HepG2 (cell line): Measurements from ENCODE around the gene SAMD10. TPM values are rescaled to one million over a fixed set of nuclear protein-coding genes. Genes with fewer than 3 reads are reported as not detected.

Experiments used
- ETV6 ChIP-seq: sonication (generic); formaldehyde crosslinking; conservative IDR thresholded peaks from 2 replicates; pipeline ENCODE4 v1.4.0; 2020; ENCODE audit warnings: missing genetic modification reagents
- GZF1 ChIP-seq: sonication (generic); formaldehyde crosslinking; IDR thresholded peaks from 2 replicates; pipeline ENCODE4 v1.5.1; 2020; ENCODE audit warnings: mild to moderate bottlenecking, missing genetic modification reagents
- HMG20A ChIP-seq: IDR thresholded peaks from 2 replicates; pipeline ENCODE4 v1.6.1; 2016; ENCODE audit warnings: borderline replicate concordance
- HOXA7 ChIP-seq: sonication (generic); formaldehyde crosslinking; IDR thresholded peaks from 2 replicates; pipeline ENCODE4 v1.8.1; 2022; ENCODE audit warnings: mild to moderate bottlenecking, missing genetic modification reagents, moderate library complexity
- JUN ChIP-seq: sonication (generic); formaldehyde crosslinking; IDR thresholded peaks from 2 replicates; pipeline ENCODE4 v1.4.0; 2020; ENCODE audit warnings: mild to moderate bottlenecking, missing genetic modification reagents
- KAT7 ChIP-seq: IDR thresholded peaks from 2 replicates; pipeline ENCODE4 v1.6.1; 2018; ENCODE audit warnings: borderline replicate concordance, missing compliant biosample characterization
- NCOR1 ChIP-seq: fragments of 200-600 bp; sonication (generic); IDR thresholded peaks from 2 replicates; pipeline ENCODE4 v1.7.0; 2017; ENCODE audit warnings: antibody characterized with exemption, low read length, borderline replicate concordance
- NFATC3 ChIP-seq: sonication (generic); formaldehyde crosslinking; IDR thresholded peaks from 2 replicates; pipeline ENCODE4 v1.5.1; 2020; ENCODE audit warnings: mild to moderate bottlenecking, missing genetic modification reagents
- RAD51 ChIP-seq: fragments of 450-650 bp; IDR thresholded peaks from 2 replicates; pipeline ENCODE4 v1.6.1; 2016; ENCODE audit warnings: borderline replicate concordance
- RNF2 ChIP-seq: fragments of 450-650 bp; conservative IDR thresholded peaks from 2 replicates; pipeline ENCODE4 v1.6.1; 2016; ENCODE audit warnings: low read depth
- SNRNP70 ChIP-seq: fragments of 200-400 bp; formaldehyde crosslinking; IDR thresholded peaks from 2 replicates; pipeline ENCODE4 v1.6.1; 2017; ENCODE audit warnings: mild to moderate bottlenecking, low read depth, low read length, moderate library complexity
- U2AF1 ChIP-seq: fragments of 200-400 bp; formaldehyde crosslinking; optimal IDR thresholded peaks from 2 replicates; pipeline ENCODE3; 2017; ENCODE audit warnings: mild to moderate bottlenecking, low read depth, low read length
- ZKSCAN5 ChIP-seq: sonication (generic); formaldehyde crosslinking; IDR thresholded peaks from 2 replicates; pipeline ENCODE4 v1.5.1; 2020; ENCODE audit warnings: mild to moderate bottlenecking, missing genetic modification reagents
- ZNF136 ChIP-seq: sonication (generic); formaldehyde crosslinking; IDR thresholded peaks from 2 replicates; pipeline ENCODE4 v1.8.1; 2022; ENCODE audit warnings: low read depth, mild to moderate bottlenecking, moderate library complexity, missing genetic modification reagents
- ZNF274 ChIP-seq: sonication (generic); formaldehyde crosslinking; IDR thresholded peaks from 2 replicates; pipeline ENCODE4 v1.5.1; 2020; ENCODE audit warnings: mild to moderate bottlenecking, missing genetic modification reagents
- polyA plus RNA-seq, 8 experiments: library from polyadenylated mRNA; depleted of rRNA in 3 of 8; stranded (reverse) in 7 of 8; unstranded in 1 of 8; fragments of >200 nt; fragmentation: Illumina TruSeq in 4 of 8; extraction: Trizol in 4 of 8; gene quantifications; 2 replicates each; pipeline versions ENCODE4 v1.2.1 to v1.2.3, GENCODE V29; 2011 to 2016; ENCODE audit warnings: low read depth in 4 of 8, missing spikeins in 1 of 8, mixed read lengths in 1 of 8; ENCODE audit not compliant: insufficient read depth in 1 of 8
- total RNA-seq, 5 experiments: library from RNA; depleted of rRNA; stranded (reverse); fragments of >200 nt; fragmentation: Illumina TruSeq; extraction: Trizol; gene quantifications; 2 replicates each; pipeline ENCODE4 v1.2.3, GENCODE V29; 2016; ENCODE audit warnings: low read depth in 1 of 5
- TF ChIP-seq, protein P1 (sequence below): IDR thresholded peaks from 2 replicates; pipeline ENCODE4 v1.6.1; 2016; ENCODE audit warnings: missing compliant biosample characterization, missing genetic modification reagents, borderline replicate concordance
- TF ChIP-seq, protein P2 (sequence below): sonication (generic); formaldehyde crosslinking; IDR thresholded peaks from 2 replicates; pipeline ENCODE4 v1.4.0; 2020; ENCODE audit warnings: mild to moderate bottlenecking, missing genetic modification reagents
- TF ChIP-seq, protein P3 (sequence below): IDR thresholded peaks from 2 replicates; pipeline ENCODE4 v1.6.1; 2016
- TF ChIP-seq, protein P4 (sequence below): sonication (generic); formaldehyde crosslinking; IDR thresholded peaks from 2 replicates; pipeline ENCODE4 v1.9.0; 2021; ENCODE audit warnings: missing genetic modification reagents, borderline replicate concordance
- TF ChIP-seq, protein P5 (sequence below): IDR thresholded peaks from 2 replicates; pipeline ENCODE4 v1.6.1; 2018; ENCODE audit warnings: missing genetic modification reagents, mild to moderate bottlenecking, missing compliant biosample characterization
- TF ChIP-seq, protein P6 (sequence below), 2 experiments: fragments of 450-650 bp in 1 of 2; sonication (generic) in 1 of 2; formaldehyde crosslinking; IDR thresholded peaks; 2 replicates each; pipeline versions ENCODE4 v1.5.0 to v1.8.0; 2020 to 2022; ENCODE audit warnings: mild to moderate bottlenecking in 1 of 2, missing genetic modification reagents in 1 of 2

The SAMD10 gene
- total and polyA plus RNA-seq, 2 of the 13 experiments (the other 11 are each of a cell fraction or from before 2014, with no cell fraction given), result 6.1 to 11.0 TPM

DNA sequence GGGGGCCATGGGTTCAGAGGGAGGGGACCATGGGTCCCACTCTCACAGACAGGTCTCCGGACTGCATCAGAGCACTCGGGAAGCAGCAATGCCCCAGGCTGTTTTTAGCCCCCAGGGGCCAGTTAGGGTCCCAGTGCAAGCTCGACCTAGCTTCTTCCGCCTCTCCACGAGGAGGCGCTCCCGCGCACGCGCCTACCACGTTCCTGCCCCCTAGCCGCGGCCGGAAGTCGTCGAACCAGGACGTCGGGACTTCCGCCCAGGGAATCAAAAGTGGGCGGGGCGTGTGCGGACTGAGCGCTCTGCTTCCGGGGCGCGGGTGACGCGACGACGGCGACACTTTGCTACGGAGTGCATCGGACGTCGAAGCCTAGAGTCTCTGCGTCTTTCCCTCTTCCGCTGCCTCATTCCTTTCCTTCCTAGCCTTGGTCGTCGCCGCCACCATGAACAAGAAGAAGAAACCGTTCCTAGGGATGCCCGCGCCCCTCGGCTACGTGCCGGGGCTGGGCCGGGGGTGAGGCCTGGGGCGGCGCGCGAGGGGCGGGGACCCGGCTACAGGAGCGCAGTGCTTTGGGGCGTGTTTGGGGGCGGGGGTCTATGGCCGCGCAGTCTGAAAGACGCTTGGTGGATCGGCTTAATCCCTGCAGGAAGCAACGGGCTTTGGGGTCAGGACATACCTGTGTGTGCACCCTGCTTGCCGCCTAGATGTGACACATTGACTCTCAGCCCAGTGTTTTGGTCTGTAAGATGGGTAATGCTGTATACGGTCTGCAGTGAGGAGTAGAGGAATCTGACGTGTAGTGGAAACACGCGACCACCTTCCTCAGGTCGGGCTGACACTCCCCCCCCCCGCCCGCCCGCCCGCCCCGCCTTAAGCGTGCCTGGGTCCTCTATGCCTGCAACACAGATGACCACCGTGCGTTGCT is 1.6 kb upstream of the SAMD10 start, which contains the start of gene PRPF6 (continued):
- TF ChIP-seq NCOR1 (peak; percentile 66; the same call in 1 of the 2 replicates), ETV6 (CRISPR knock-in tag) (peak; percentile 86), ZNF274 (CRISPR knock-in tag) (peak; percentile 97), RAD51 (no peak), U2AF1 (peak; percentile 88), ZNF136 (CRISPR knock-in tag) (peak; percentile 89), HOXA7 (CRISPR knock-in tag) (peak; percentile 81), GZF1 (CRISPR knock-in tag) (peak; percentile 91), HMG20A (CRISPR knock-in tag) (no peak), SNRNP70 (no peak), KAT7 (CRISPR knock-in tag) (peak; percentile 98), ZKSCAN5 (CRISPR knock-in tag) (peak; percentile 17; the same call in 1 of the 2 replicates), NFATC3 (CRISPR knock-in tag) (no peak; the same call in 1 of the 2 replicates), JUN (0 out of 2 replicates have a peak, but pooled peaks have one; percentile 12), RNF2 (peak; percentile 68)
- TF ChIP-seq, protein P1, sequence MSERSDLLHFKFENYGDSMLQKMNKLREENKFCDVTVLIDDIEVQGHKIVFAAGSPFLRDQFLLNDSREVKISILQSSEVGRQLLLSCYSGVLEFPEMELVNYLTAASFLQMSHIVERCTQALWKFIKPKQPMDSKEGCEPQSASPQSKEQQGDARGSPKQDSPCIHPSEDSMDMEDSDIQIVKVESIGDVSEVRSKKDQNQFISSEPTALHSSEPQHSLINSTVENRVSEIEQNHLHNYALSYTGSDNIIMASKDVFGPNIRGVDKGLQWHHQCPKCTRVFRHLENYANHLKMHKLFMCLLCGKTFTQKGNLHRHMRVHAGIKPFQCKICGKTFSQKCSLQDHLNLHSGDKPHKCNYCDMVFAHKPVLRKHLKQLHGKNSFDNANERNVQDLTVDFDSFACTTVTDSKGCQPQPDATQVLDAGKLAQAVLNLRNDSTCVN, result peak; percentile 93
- TF ChIP-seq, protein P2, sequence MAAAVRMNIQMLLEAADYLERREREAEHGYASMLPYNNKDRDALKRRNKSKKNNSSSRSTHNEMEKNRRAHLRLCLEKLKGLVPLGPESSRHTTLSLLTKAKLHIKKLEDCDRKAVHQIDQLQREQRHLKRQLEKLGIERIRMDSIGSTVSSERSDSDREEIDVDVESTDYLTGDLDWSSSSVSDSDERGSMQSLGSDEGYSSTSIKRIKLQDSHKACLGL (CRISPR knock-in tag), result peak; percentile 88
- TF ChIP-seq, protein P3, sequence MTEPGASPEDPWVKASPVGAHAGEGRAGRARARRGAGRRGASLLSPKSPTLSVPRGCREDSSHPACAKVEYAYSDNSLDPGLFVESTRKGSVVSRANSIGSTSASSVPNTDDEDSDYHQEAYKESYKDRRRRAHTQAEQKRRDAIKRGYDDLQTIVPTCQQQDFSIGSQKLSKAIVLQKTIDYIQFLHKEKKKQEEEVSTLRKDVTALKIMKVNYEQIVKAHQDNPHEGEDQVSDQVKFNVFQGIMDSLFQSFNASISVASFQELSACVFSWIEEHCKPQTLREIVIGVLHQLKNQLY (CRISPR knock-in tag), result peak; percentile 94
- TF ChIP-seq, protein P4, sequence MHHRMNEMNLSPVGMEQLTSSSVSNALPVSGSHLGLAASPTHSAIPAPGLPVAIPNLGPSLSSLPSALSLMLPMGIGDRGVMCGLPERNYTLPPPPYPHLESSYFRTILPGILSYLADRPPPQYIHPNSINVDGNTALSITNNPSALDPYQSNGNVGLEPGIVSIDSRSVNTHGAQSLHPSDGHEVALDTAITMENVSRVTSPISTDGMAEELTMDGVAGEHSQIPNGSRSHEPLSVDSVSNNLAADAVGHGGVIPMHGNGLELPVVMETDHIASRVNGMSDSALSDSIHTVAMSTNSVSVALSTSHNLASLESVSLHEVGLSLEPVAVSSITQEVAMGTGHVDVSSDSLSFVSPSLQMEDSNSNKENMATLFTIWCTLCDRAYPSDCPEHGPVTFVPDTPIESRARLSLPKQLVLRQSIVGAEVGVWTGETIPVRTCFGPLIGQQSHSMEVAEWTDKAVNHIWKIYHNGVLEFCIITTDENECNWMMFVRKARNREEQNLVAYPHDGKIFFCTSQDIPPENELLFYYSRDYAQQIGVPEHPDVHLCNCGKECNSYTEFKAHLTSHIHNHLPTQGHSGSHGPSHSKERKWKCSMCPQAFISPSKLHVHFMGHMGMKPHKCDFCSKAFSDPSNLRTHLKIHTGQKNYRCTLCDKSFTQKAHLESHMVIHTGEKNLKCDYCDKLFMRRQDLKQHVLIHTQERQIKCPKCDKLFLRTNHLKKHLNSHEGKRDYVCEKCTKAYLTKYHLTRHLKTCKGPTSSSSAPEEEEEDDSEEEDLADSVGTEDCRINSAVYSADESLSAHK (CRISPR knock-in tag), result peak; percentile 41; the same call in 1 of the 2 replicates
- TF ChIP-seq, protein P5, sequence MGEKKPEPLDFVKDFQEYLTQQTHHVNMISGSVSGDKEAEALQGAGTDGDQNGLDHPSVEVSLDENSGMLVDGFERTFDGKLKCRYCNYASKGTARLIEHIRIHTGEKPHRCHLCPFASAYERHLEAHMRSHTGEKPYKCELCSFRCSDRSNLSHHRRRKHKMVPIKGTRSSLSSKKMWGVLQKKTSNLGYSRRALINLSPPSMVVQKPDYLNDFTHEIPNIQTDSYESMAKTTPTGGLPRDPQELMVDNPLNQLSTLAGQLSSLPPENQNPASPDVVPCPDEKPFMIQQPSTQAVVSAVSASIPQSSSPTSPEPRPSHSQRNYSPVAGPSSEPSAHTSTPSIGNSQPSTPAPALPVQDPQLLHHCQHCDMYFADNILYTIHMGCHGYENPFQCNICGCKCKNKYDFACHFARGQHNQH (CRISPR knock-in tag), result peak; percentile 98
- TF ChIP-seq, protein P6, sequence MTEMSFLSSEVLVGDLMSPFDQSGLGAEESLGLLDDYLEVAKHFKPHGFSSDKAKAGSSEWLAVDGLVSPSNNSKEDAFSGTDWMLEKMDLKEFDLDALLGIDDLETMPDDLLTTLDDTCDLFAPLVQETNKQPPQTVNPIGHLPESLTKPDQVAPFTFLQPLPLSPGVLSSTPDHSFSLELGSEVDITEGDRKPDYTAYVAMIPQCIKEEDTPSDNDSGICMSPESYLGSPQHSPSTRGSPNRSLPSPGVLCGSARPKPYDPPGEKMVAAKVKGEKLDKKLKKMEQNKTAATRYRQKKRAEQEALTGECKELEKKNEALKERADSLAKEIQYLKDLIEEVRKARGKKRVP (CRISPR knock-in tag; IDR thresholded peaks at IDR 0.05), result peak in 1 of 2 experiments; percentile 87; a peak in 2 of 4 replicates
